Endothelial cell of umbilical vein (primary cell): ENCODE measurements around the gene GAPDH. TPM values are rescaled to one million over a fixed set of nuclear protein-coding genes. Genes with fewer than 3 reads are reported as not detected.

Source experiments
- BruUV-seq: library from RNA; stranded (reverse); fragments of 400-500 nt; replicated peaks from 2 replicates; lab custom pipeline; 2021; lab: Mats Ljungman, UMichigan
- CTCF ChIA-PET: fragments of 300-600, 350-600 bp; sonication (Branson Sonifier 250); formaldehyde crosslinking; loops from one replicate; lab custom pipeline; 2021; ENCODE audit warnings: antibody characterized with exemption, inconsistent platforms; lab: Charles Lee
- POLR2A ChIA-PET: fragments of 300-600, 350-600 bp; sonication (Branson Sonifier 250); formaldehyde crosslinking; loops from one replicate; lab custom pipeline; 2021; ENCODE audit warnings: antibody characterized with exemption, inconsistent platforms; lab: Charles Lee
- DNase-seq: peaks from one replicate; pipeline ENCODE4 v3.0.0-alpha.2; 2011; ENCODE audit warnings: low read depth, low spot score
- FAIRE-seq: peaks from 2 replicates; lab custom pipeline; 2011; peaks lifted over from hg19 to GRCh38; lab: Jason Lieb, UNC
- H2AFZ ChIP-seq: 2 replicates; pipeline ENCODE4 v1.6.0; 2012; ENCODE audit warnings: low read depth, low read length, control low read depth, inconsistent platforms
- H3K27ac ChIP-seq: 2 replicates; pipeline ENCODE4 v1.5.1; 2011; ENCODE audit warnings: low read depth, mild to moderate bottlenecking, control low read depth, low read length, moderate library complexity; ENCODE audit not compliant: insufficient read depth
- H3K27me3 ChIP-seq, 2 experiments: 2 replicates each; pipeline versions ENCODE4 v1.6.0 to v1.6.1; 2011; ENCODE audit warnings: low read length in 2 of 2, mixed read lengths in 1 of 2; ENCODE audit not compliant: control insufficient read depth in 2 of 2, insufficient read depth in 2 of 2
- H3K36me3 ChIP-seq, 2 experiments: 2 replicates in 1 of 2; 3 replicates in 1 of 2; pipeline ENCODE4 v1.5.1; 2011; ENCODE audit warnings: low read length in 2 of 2, mild to moderate bottlenecking in 1 of 2, moderate library complexity in 1 of 2; ENCODE audit not compliant: control insufficient read depth in 2 of 2, insufficient read depth in 2 of 2; ENCODE audit errors: extremely low read depth in 1 of 2
- H3K4me1 ChIP-seq: 3 replicates; pipeline ENCODE4 v1.5.1; 2011; ENCODE audit warnings: mild to moderate bottlenecking, low read length; ENCODE audit not compliant: control insufficient read depth, insufficient read depth; ENCODE audit errors: extremely low read depth
- H3K4me2 ChIP-seq: 2 replicates; pipeline ENCODE4 v1.6.1; 2011; ENCODE audit warnings: low read length, control low read depth, mixed read lengths; ENCODE audit not compliant: insufficient read depth
- H3K4me3 ChIP-seq, 3 experiments: fragments of 200-600 bp in 1 of 3; sonication (generic), shearing (Covaris generic) in 1 of 3; replicated peaks in 1 of 3; 2 replicates each; pipeline ENCODE4 v1.5.1; 2011 to 2016; ENCODE audit warnings: control low read depth in 3 of 3, low read length in 3 of 3, mild to moderate bottlenecking in 2 of 3, inconsistent platforms in 1 of 3, low read depth in 1 of 3, moderate library complexity in 1 of 3; ENCODE audit not compliant: insufficient read depth in 1 of 3
- H3K79me2 ChIP-seq: 2 replicates; pipeline ENCODE4 v1.6.0; 2012; ENCODE audit warnings: low read length, inconsistent platforms; ENCODE audit not compliant: control insufficient read depth, insufficient read depth
- H3K9ac ChIP-seq: replicated peaks from 2 replicates; pipeline ENCODE3; 2011; ENCODE audit warnings: low read length, control low read depth; ENCODE audit not compliant: insufficient read depth; ENCODE audit errors: extremely low read depth
- H3K9me1 ChIP-seq: replicated peaks from 3 replicates; pipeline ENCODE4 v1.6.0; 2011; ENCODE audit warnings: mild to moderate bottlenecking, low read length; ENCODE audit not compliant: control insufficient read depth, insufficient read depth; ENCODE audit errors: extremely low read depth
- H3K9me3 ChIP-seq: replicated peaks from 2 replicates; pipeline ENCODE4 v1.5.1; 2012; ENCODE audit warnings: low read length, inconsistent platforms; ENCODE audit not compliant: control insufficient read depth, insufficient read depth
- H4K20me1 ChIP-seq: replicated peaks from 2 replicates; pipeline ENCODE3; 2011; ENCODE audit warnings: mild to moderate bottlenecking, low read length; ENCODE audit not compliant: control insufficient read depth, insufficient read depth; ENCODE audit errors: extremely low read depth
- CTCF ChIP-seq, 2 donors: IDR thresholded peaks; 1 replicate in 1 of 2; 2 replicates in 1 of 2; pipeline ENCODE4 v1.5.1; 2011; ENCODE audit warnings: low read length in 2 of 2, mild to moderate bottlenecking in 2 of 2, moderate library complexity in 2 of 2, control low read depth in 1 of 2, inconsistent platforms in 1 of 2, low read depth in 1 of 2; ENCODE audit not compliant: insufficient read depth in 1 of 2; ENCODE audit errors: extremely low read depth in 1 of 2
- EZH2 ChIP-seq: IDR thresholded peaks from 2 replicates; pipeline ENCODE4 v1.6.1; 2012; ENCODE audit warnings: borderline replicate concordance, low read depth, mild to moderate bottlenecking, moderate library complexity, low read length, inconsistent platforms; ENCODE audit not compliant: severe bottlenecking
- FOS ChIP-seq: IDR thresholded peaks from 2 replicates; pipeline ENCODE4 v1.6.1; 2011; ENCODE audit warnings: mild to moderate bottlenecking, low read length, moderate library complexity, borderline replicate concordance; ENCODE audit not compliant: insufficient read depth
- GATA2 ChIP-seq: IDR thresholded peaks from 2 replicates; pipeline ENCODE4 v1.7.0; 2011; ENCODE audit warnings: low read depth, mild to moderate bottlenecking, moderate library complexity, mixed read lengths, low read length; ENCODE audit not compliant: insufficient read length, insufficient read depth
- JUN ChIP-seq: IDR thresholded peaks from 2 replicates; pipeline ENCODE4 v1.6.1; 2011; ENCODE audit warnings: borderline replicate concordance, low read depth; ENCODE audit not compliant: insufficient read length, insufficient read depth
- MAX ChIP-seq: IDR thresholded peaks from 2 replicates; pipeline ENCODE4 v1.6.1; 2011; ENCODE audit not compliant: insufficient read depth, insufficient read length
- MYC ChIP-seq: IDR thresholded peaks from one replicate; pipeline ENCODE4 v1.6.1; 2011; ENCODE audit warnings: mild to moderate bottlenecking, low read depth, low read length
- POLR2A ChIP-seq: IDR thresholded peaks from 2 replicates; pipeline ENCODE4 v1.6.1; 2012; ENCODE audit warnings: low read depth, mild to moderate bottlenecking, control low read depth, low read length
- POLR2AphosphoS5 ChIP-seq: IDR thresholded peaks from 2 replicates; pipeline ENCODE4 v1.6.1; 2012; ENCODE audit warnings: low read depth, mild to moderate bottlenecking, control low read depth, low read length, moderate library complexity; ENCODE audit not compliant: insufficient read depth
- dilution Hi-C: fragments of 300-500 bp; cut with MboI; formaldehyde crosslinking; loops from one replicate; pipeline ENCODE4 v1.15.0; 2019; ENCODE audit warnings: low sequenced_read_pairs; ENCODE audit not compliant: extremely low pct_ligation_motif_present
- intact Hi-C: fragments of 100-400 bp; cut with micrococcal nuclease; formaldehyde crosslinking; loops from one replicate; pipeline ENCODE4 v1.10.0; 2022
- polyA plus RNA-seq, 4 experiments: library from polyadenylated mRNA; depleted of rRNA in 3 of 4; stranded (reverse) in 3 of 4; unstranded in 1 of 4; fragments of >200 nt; gene quantifications; 2 replicates each; pipeline versions ENCODE4 v1.2.1 to v1.2.3, GENCODE V29; 2011 to 2012; ENCODE audit warnings: missing spikeins in 1 of 4
- total RNA-seq: library from RNA; stranded (reverse); gene quantifications from 2 replicates; pipeline ENCODE4 v1.2.3, GENCODE V29; 2021

The GAPDH gene
- total and polyA plus RNA-seq, 2 donors (not counting 3 experiments of a cell fraction or from before 2014, with no cell fraction given) = 4,648 to 8,748 TPM

- CTCF ChIA-PET = interaction anchor here (1.7 to 10.3 kb wide), 5 partner anchors 11 to 86 kb away, joined by 5 to 145 read pairs (median 6); no protein-coding TSS in a partner anchor
- dilution Hi-C loops = no loop called here
Observed at GRCh38 chr12:6551063-6551461, 16.7 kb downstream of the GAPDH start.

DNA sequence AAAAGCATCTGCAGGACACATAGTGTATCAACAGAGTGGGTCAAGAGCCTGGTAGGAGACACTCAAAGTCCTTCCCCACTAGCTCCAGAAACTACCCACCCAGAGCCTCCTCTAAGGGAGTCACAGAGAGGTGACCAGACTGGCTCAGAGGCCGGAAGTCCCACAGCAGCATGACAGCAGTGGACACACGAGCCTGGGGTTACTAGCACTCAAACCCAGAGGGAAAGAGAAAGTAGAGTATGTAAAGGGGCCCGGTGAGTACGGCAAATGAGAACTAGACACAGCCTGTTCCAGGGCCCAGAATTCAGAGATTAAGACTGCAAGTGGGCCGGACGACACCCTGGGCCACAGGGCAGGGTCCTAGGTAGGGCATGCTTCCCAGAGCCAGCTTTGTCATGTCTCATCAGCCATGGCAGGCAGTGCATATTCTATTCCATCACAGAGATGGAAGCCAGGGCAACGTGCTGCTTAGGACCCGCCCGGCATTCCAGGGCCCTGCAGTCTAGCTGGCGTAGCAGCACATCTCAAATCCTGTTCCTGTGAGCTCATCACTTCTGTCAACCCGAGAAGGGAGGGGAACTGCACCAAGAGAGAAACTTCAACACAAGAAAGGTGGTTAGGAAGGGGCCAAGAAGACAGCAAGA is 17.3 kb downstream of the GAPDH start:
- no peak overlapping the region for H3K4me2 ChIP-seq
- H3K27ac ChIP-seq = peak overlapping the region; percentile 2
- no peaks in the 10 kb centered on the region for H3K9me3 ChIP-seq
- no peak for TF ChIP-seq GATA2
- TF ChIP-seq POLR2A = no peak
- no peak for TF ChIP-seq MAX
- no peak for TF ChIP-seq JUN
- TF ChIP-seq POLR2AphosphoS5 = no peak
- TF ChIP-seq MYC = no peak
- TF ChIP-seq EZH2 = no peak
- no peak for TF ChIP-seq FOS
- no peak for TF ChIP-seq CTCF (IDR thresholded peaks at IDR 0.05; ENCODE audit: extremely low read depth in 1 of 2, insufficient read depth in 1 of 2, low read depth in 1 of 2, low read length in 2 of 2)
- H3K36me3 ChIP-seq = peaks cover 0 to 10% of the 10 kb centered on the region in 2 experiments
- dilution Hi-C loops (no loop called here), intact Hi-C loops (loop anchor here (5.0 kb wide), 1 partner anchor 146 kb away; no protein-coding TSS in a partner anchor)
- H3K9ac ChIP-seq = no peak overlapping the region
- H3K27me3 ChIP-seq = no peaks in the 10 kb centered on the region
- BruUV-seq = no TSS peak
- H3K79me2 ChIP-seq = peaks cover 51% of the 10 kb centered on the region
- no peaks in the 10 kb centered on the region for H4K20me1 ChIP-seq
- no peaks in the 10 kb centered on the region for H3K9me1 ChIP-seq
- no peak overlapping the region for H2AFZ ChIP-seq
- FAIRE-seq = no peak
- ChIA-PET CTCF (interaction anchor here (1.0 to 10.3 kb wide), 8 partner anchors 11 to 146 kb away, joined by 3 to 145 read pairs (median 6); partner anchors contain the start of gene GAPDH), POLR2A (interaction anchor here (1.0 to 1.8 kb wide), 2 partner anchors 17 kb away, joined by 4 to 10 read pairs; partner anchors contain the start of gene GAPDH)
- no peak overlapping the region for H3K4me3 ChIP-seq
- peaks cover 65% of the 10 kb centered on the region for H3K4me1 ChIP-seq
- no peak for DNase-seq

More at GRCh38 chr12:6551063-6551461, 16.7 kb downstream of the GAPDH start:
- no peak for FAIRE-seq
- DNase-seq = no peak
- TF ChIP-seq JUN (no peak), GATA2 (no peak), POLR2A (no peak)
- H3K4me2 ChIP-seq = no peak overlapping the region
- intact Hi-C loops = loop anchor here (5.0 kb wide), 1 partner anchor 146 kb away; no protein-coding TSS in a partner anchor
- H3K4me3 ChIP-seq = no peak overlapping the region
- H2AFZ ChIP-seq = no peak overlapping the region
- no peaks in the 10 kb centered on the region for H3K9me3 ChIP-seq
- H3K27me3 ChIP-seq = no peaks in the 10 kb centered on the region
- peaks cover 51% of the 10 kb centered on the region for H3K79me2 ChIP-seq
- BruUV-seq = no TSS peak
- POLR2A ChIA-PET = interaction anchor here (1.0 kb wide), 1 partner anchor 17 kb away, joined by 4 read pairs; the partner anchor contains the start of gene GAPDH
- no peaks in the 10 kb centered on the region for H4K20me1 ChIP-seq
- H3K36me3 ChIP-seq = peaks cover 0 to 12% of the 10 kb centered on the region in 2 experiments
- no peak overlapping the region for H3K9ac ChIP-seq
- H3K27ac ChIP-seq = peak overlapping the region; percentile 2
- H3K9me1 ChIP-seq = no peaks in the 10 kb centered on the region
- peaks cover 65% of the 10 kb centered on the region for H3K4me1 ChIP-seq
